T47D (cell line): ENCODE measurements around the gene SDR9C7.
"Not testable (repeated sequence)": the region's sequence is repeated elsewhere in the genome, so short reads cannot be mapped to it uniquely, and the experiment has no call there.

ENCODE experiments used
- DNase-seq, 2 experiments: peaks; one replicate each; pipeline versions ENCODE4 v3.0.0 to v3.0.0-alpha.2; 2011 to 2012; ENCODE audit warnings: low read depth in 1 of 2, low spot score in 1 of 2
- JUND ChIP-seq: IDR thresholded peaks from 2 replicates; pipeline ENCODE4 v1.6.1; 2012; ENCODE audit warnings: low read depth
- in situ Hi-C: cut with HindIII; loops from 2 replicates; pipeline ENCODE4 v1.10.0; 2016; ENCODE audit warnings: low sequenced_read_pairs, low pct_unique_long_range_greater_than_20kb

SDR9C7 gene

GRCh38 chr12:56886319-56886718 lies 47.9 kb downstream of the SDR9C7 start:
- DNase-seq: no peak
- in situ Hi-C loops: no loop called here
- TF ChIP-seq JUND: no peak

- TF ChIP-seq JUND: no peak
- DNase-seq: no peak
- in situ Hi-C loops: no loop called here
Measured at GRCh38 chr12:56885316-56885715, 48.9 kb downstream of the SDR9C7 start.

- DNase-seq: no peak
- in situ Hi-C loops: no loop called here
- TF ChIP-seq JUND: no peak
Measured at GRCh38 chr12:56884421-56884820, 49.8 kb downstream of the SDR9C7 start.

GRCh38 chr12:56882407-56882806 lies 51.8 kb downstream of the SDR9C7 start:
- in situ Hi-C loops: not testable (repeated sequence)
- DNase-seq: peak in 1 of 2 experiments; percentile 16

- no peak for TF ChIP-seq JUND
- DNase-seq: no peak
- in situ Hi-C loops: no loop called here
Measured at GRCh38 chr12:56880125-56880992, 53.8 kb downstream of the SDR9C7 start.

- in situ Hi-C loops, DNase-seq: not testable (repeated sequence)
Measured at GRCh38 chr12:56879240-56880124, 54.7 kb downstream of the SDR9C7 start.

- DNase-seq: no peak
- TF ChIP-seq JUND: no peak
- in situ Hi-C loops: no loop called here
Measured at GRCh38 chr12:56878010-56878339, 56.2 kb downstream of the SDR9C7 start.

- no peak for TF ChIP-seq JUND
- in situ Hi-C loops: no loop called here
- no peak for DNase-seq
Measured at GRCh38 chr12:56877195-56878009, 56.8 kb downstream of the SDR9C7 start.

- no peak for DNase-seq
- TF ChIP-seq JUND: no peak
- in situ Hi-C loops: no loop called here
Measured at GRCh38 chr12:56874821-56875220, 59.4 kb downstream of the SDR9C7 start.

GRCh38 chr12:56873382-56873781 lies 60.8 kb downstream of the SDR9C7 start:
- DNase-seq: peak in 1 of 2 experiments; percentile 48
- in situ Hi-C loops: no loop called here
- no peak for TF ChIP-seq JUND
